ENCODE measurements around the gene IRF1. TPM values are rescaled to one million over a fixed set of nuclear protein-coding genes. Genes with fewer than 3 reads are reported as not detected.
"Not testable (repeated sequence)": the region's sequence is repeated elsewhere in the genome, so short reads cannot be mapped to it uniquely, and the experiment has no call there.

Gene IRF1
- polyA plus RNA-seq, 3 donors: 125 to 363 (median 129) TPM

DNA sequence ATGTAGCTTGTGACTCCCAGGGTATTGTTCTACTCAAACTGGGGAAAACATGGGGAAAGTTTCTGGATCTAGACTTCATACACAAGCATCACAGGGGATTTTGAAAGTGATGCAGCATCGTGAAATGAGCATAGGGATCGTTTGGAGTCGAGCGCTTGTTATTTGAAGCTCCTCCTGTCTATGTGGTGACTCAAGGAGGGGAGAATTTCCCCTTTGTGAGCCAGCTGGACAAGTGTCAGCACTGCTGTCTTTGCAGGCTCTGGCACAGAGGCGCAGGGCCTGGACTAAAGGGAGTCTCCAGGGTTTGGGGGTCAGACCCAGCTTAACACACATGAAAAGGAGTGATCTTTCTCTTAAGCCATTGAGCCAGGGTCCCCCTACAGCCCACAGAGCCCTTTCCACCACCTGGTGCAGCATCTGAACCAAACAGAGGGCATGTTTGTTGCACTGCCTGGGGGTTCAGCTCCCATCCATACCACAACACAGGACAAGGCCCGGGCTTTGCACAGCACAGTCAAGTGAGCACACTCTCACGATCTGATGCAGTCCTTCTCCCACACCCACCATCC, 51.0 kb downstream of the IRF1 start:
- Histone ChIP-seq H4K20me1 (ENCODE audit: insufficient read depth, low read length) (no peaks in the 10 kb centered on the region), H3K27me3 (ENCODE audit: control insufficient read depth in 2 of 2, insufficient read depth in 2 of 2, low read length in 2 of 2) (no peaks in the 10 kb centered on the region), H2AFZ (ENCODE audit: insufficient read depth, low read depth, low read length, poor library complexity, severe bottlenecking) (no peak overlapping the region), H3K4me3 (replicated peaks in 1 of 3; ENCODE audit: low read depth in 2 of 3, low read length in 3 of 3) (peak overlapping the region in 1 of 3 experiments; percentile 10), H3K36me3 (replicated peaks in 1 of 2; ENCODE audit: control insufficient read depth in 1 of 2, insufficient read depth in 2 of 2, low read length in 2 of 2) (no peaks in the 10 kb centered on the region), H3K4me1 (ENCODE audit: control insufficient read depth in 1 of 2, insufficient read depth in 2 of 2, low read length in 2 of 2) (peaks cover 73 to 84% of the 10 kb centered on the region in 2 donors), H3K9ac (ENCODE audit: insufficient read depth, low read length, poor library complexity, severe bottlenecking) (peak overlapping the region; percentile 58), H3K79me2 (ENCODE audit: insufficient read depth, low read length) (peaks cover 54% of the 10 kb centered on the region), H3K4me2 (replicated peaks; ENCODE audit: extremely low read depth, low read length, poor library complexity, severe bottlenecking) (no peak overlapping the region), H3K9me3 (replicated peaks in 1 of 2; ENCODE audit: control insufficient read depth in 1 of 2, insufficient read depth in 1 of 2, low read length in 2 of 2) (no peaks in the 10 kb centered on the region), H3K27ac (ENCODE audit: low read depth in 1 of 2, low read length in 2 of 2) (peak overlapping the region; percentile 65 to 94)
- peak; percentile 78 to 98 (median 84) for DNase-seq
- H3K4me3 Mint-ChIP-seq: no peak overlapping the region
- H3K27ac Mint-ChIP-seq: peak overlapping the region; percentile 80 to 97 (median 88)
- no peaks in the 10 kb centered on the region for H3K9me3 Mint-ChIP-seq
- peaks cover 27% of the 10 kb centered on the region in 2 donors for H3K36me3 Mint-ChIP-seq
- 21% methylated on average over 3 of the region's 7 CpGs for WGBS (ENCODE audit: insufficient coverage)
- intact Hi-C loops (cut with micrococcal nuclease): loop anchor here in 1 of 2 donors (2.0 kb wide), 1 partner anchor 17 kb away; no protein-coding TSS in a partner anchor
- no peak for TF ChIP-seq CTCF (IDR thresholded peaks at IDR 0.05)
- H3K27me3 Mint-ChIP-seq (ENCODE audit: low read depth in 3 of 3): peaks cover 0 to 1% (median 0%) of the 10 kb centered on the region in 3 donors
- peaks cover 88% of the 10 kb centered on the region for H3K4me1 Mint-ChIP-seq

GRCh38 chr5:132438917-132439316, 51.7 kb downstream of the IRF1 start:
- Histone ChIP-seq H3K27ac (ENCODE audit: low read depth in 1 of 2, low read length in 2 of 2) (peak overlapping the region; percentile 67 to 94), H3K4me3 (replicated peaks in 1 of 3; ENCODE audit: low read depth in 2 of 3, low read length in 3 of 3) (peak overlapping the region in 1 of 3 experiments; percentile 10), H3K4me1 (ENCODE audit: control insufficient read depth in 1 of 2, insufficient read depth in 2 of 2, low read length in 2 of 2) (peaks cover 74 to 85% of the 10 kb centered on the region in 2 donors), H2AFZ (ENCODE audit: insufficient read depth, low read depth, low read length, poor library complexity, severe bottlenecking) (no peak overlapping the region), H3K4me2 (replicated peaks; ENCODE audit: extremely low read depth, low read length, poor library complexity, severe bottlenecking) (no peak overlapping the region), H3K9me3 (replicated peaks in 1 of 2; ENCODE audit: control insufficient read depth in 1 of 2, insufficient read depth in 1 of 2, low read length in 2 of 2) (no peaks in the 10 kb centered on the region), H3K9ac (ENCODE audit: insufficient read depth, low read length, poor library complexity, severe bottlenecking) (no peak overlapping the region), H3K27me3 (ENCODE audit: control insufficient read depth in 2 of 2, insufficient read depth in 2 of 2, low read length in 2 of 2) (no peaks in the 10 kb centered on the region), H3K36me3 (replicated peaks in 1 of 2; ENCODE audit: control insufficient read depth in 1 of 2, insufficient read depth in 2 of 2, low read length in 2 of 2) (no peaks in the 10 kb centered on the region), H4K20me1 (ENCODE audit: insufficient read depth, low read length) (no peaks in the 10 kb centered on the region), H3K79me2 (ENCODE audit: insufficient read depth, low read length) (peaks cover 58% of the 10 kb centered on the region)
- peaks cover 20 to 22% of the 10 kb centered on the region in 2 donors for H3K36me3 Mint-ChIP-seq
- intact Hi-C loops (cut with micrococcal nuclease): loop anchor here in 1 of 2 donors (2.0 kb wide), 1 partner anchor 18 kb away; no protein-coding TSS in a partner anchor
- peaks cover 88% of the 10 kb centered on the region for H3K4me1 Mint-ChIP-seq
- peak in 1 of 3 donors; percentile 57 for DNase-seq
- WGBS (ENCODE audit: insufficient coverage): 80% methylated on average over 3 of the region's 4 CpGs
- no peak for TF ChIP-seq CTCF (IDR thresholded peaks at IDR 0.05)
- peak overlapping the region; percentile 80 to 97 (median 88) for H3K27ac Mint-ChIP-seq
- H3K9me3 Mint-ChIP-seq: no peaks in the 10 kb centered on the region
- no peak overlapping the region for H3K4me3 Mint-ChIP-seq
- H3K27me3 Mint-ChIP-seq (ENCODE audit: low read depth in 3 of 3): peaks cover 0 to 1% (median 0%) of the 10 kb centered on the region in 3 donors

GRCh38 chr5:132438267-132438645, 52.3 kb downstream of the IRF1 start:
- Histone ChIP-seq H3K4me3 (replicated peaks in 1 of 3; ENCODE audit: low read depth in 2 of 3, low read length in 3 of 3) (peak overlapping the region in 1 of 3 experiments; percentile 54), H3K79me2 (ENCODE audit: insufficient read depth, low read length) (peaks cover 62% of the 10 kb centered on the region), H3K4me2 (replicated peaks; ENCODE audit: extremely low read depth, low read length, poor library complexity, severe bottlenecking) (peak overlapping the region; percentile 43), H3K9ac (ENCODE audit: insufficient read depth, low read length, poor library complexity, severe bottlenecking) (peak overlapping the region; percentile 64), H3K27ac (ENCODE audit: low read depth in 1 of 2, low read length in 2 of 2) (peak overlapping the region; percentile 76 to 94), H3K4me1 (ENCODE audit: control insufficient read depth in 1 of 2, insufficient read depth in 2 of 2, low read length in 2 of 2) (peaks cover 68 to 82% of the 10 kb centered on the region in 2 donors)
- DNase-seq; H3K9me3 Mint-ChIP-seq; H3K9me3 ChIP-seq (replicated peaks in 1 of 2; ENCODE audit: control insufficient read depth in 1 of 2, insufficient read depth in 1 of 2, low read length in 2 of 2); H2AFZ ChIP-seq (ENCODE audit: insufficient read depth, low read depth, low read length, poor library complexity, severe bottlenecking); H3K27me3 Mint-ChIP-seq (ENCODE audit: low read depth in 3 of 3); H3K27me3 ChIP-seq (ENCODE audit: control insufficient read depth in 2 of 2, insufficient read depth in 2 of 2, low read length in 2 of 2); H3K36me3 ChIP-seq (replicated peaks in 1 of 2; ENCODE audit: control insufficient read depth in 1 of 2, insufficient read depth in 2 of 2, low read length in 2 of 2); H3K4me3 Mint-ChIP-seq; H4K20me1 ChIP-seq (ENCODE audit: insufficient read depth, low read length): not testable (repeated sequence)
- Mint-ChIP-seq H3K36me3 (peaks cover 22 to 23% of the 10 kb centered on the region in 2 donors), H3K27ac (peak overlapping the region; percentile 89 to 97 (median 96)), H3K4me1 (peaks cover 82% of the 10 kb centered on the region)
- no CpG with 5 or more reads among the region's 3 CpGs for WGBS (ENCODE audit: insufficient coverage)
- intact Hi-C loops (cut with micrococcal nuclease): loop anchor here in 1 of 2 donors (2.0 kb wide), 1 partner anchor 19 kb away; no protein-coding TSS in a partner anchor
